H9 (cell line): ENCODE results near the gene SRL. TPM values are rescaled to one million over a fixed set of nuclear protein-coding genes. Genes with fewer than 3 reads are reported as not detected.

Source experiments
- DNase-seq: peaks from one replicate; pipeline ENCODE4 v3.0.0-alpha.2; 2017
- H2AFZ ChIP-seq: one replicate; pipeline ENCODE4 v1.6.1; 2013; ENCODE audit warnings: mild to moderate bottlenecking, low read length, control low read depth, moderate library complexity
- H2AK5ac ChIP-seq: 2 replicates; pipeline ENCODE4 v1.6.1; 2013; ENCODE audit warnings: low read length, control low read depth, mixed read lengths; ENCODE audit not compliant: insufficient read length
- H2BK120ac ChIP-seq: one replicate; pipeline ENCODE4 v1.6.1; 2013; ENCODE audit warnings: low read depth, mild to moderate bottlenecking, low read length, control low read depth, inconsistent platforms; ENCODE audit not compliant: poor library complexity, severe bottlenecking
- H2BK12ac ChIP-seq: 2 replicates; pipeline ENCODE4 v1.6.1; 2013; ENCODE audit warnings: low read length, control low read depth, mixed read lengths, low read depth; ENCODE audit not compliant: insufficient read length
- H2BK15ac ChIP-seq: 2 replicates; pipeline ENCODE4 v1.6.1; 2013; ENCODE audit warnings: low read depth, low read length, control low read depth
- H2BK20ac ChIP-seq: one replicate; pipeline ENCODE4 v1.6.1; 2013; ENCODE audit warnings: low read depth, mild to moderate bottlenecking, low read length, control low read depth, inconsistent platforms; ENCODE audit not compliant: poor library complexity, severe bottlenecking
- H2BK5ac ChIP-seq: 2 replicates; pipeline ENCODE4 v1.6.1; 2013; ENCODE audit warnings: low read length, control low read depth, mixed read lengths; ENCODE audit not compliant: insufficient read length
- H3K14ac ChIP-seq: 2 replicates; pipeline ENCODE4 v1.6.1; 2013; ENCODE audit warnings: low read length, control low read depth; ENCODE audit not compliant: insufficient read depth
- H3K18ac ChIP-seq: 2 replicates; pipeline ENCODE4 v1.6.1; 2013; ENCODE audit warnings: low read depth, mild to moderate bottlenecking, mixed read lengths, low read length, control low read depth; ENCODE audit not compliant: insufficient read length
- H3K23ac ChIP-seq: 2 replicates; pipeline ENCODE4 v1.6.1; 2013; ENCODE audit warnings: low read length, control low read depth, mixed read lengths, low read depth; ENCODE audit not compliant: insufficient read length
- H3K23me2 ChIP-seq: 2 replicates; pipeline ENCODE4 v1.6.1; 2013; ENCODE audit warnings: low read depth, mild to moderate bottlenecking, mixed read lengths, low read length, control low read depth; ENCODE audit not compliant: insufficient read length, poor library complexity, severe bottlenecking
- H3K27ac ChIP-seq: 2 replicates; pipeline ENCODE4 v1.5.1; 2013; ENCODE audit warnings: low read length, control low read depth, mixed read lengths, low read depth; ENCODE audit not compliant: insufficient read length
- H3K27me3 ChIP-seq: 2 replicates; pipeline ENCODE4 v1.6.1; 2013; ENCODE audit warnings: low read length, control low read depth, inconsistent platforms; ENCODE audit not compliant: insufficient read depth
- H3K4ac ChIP-seq: 2 replicates; pipeline ENCODE4 v1.6.1; 2013; ENCODE audit warnings: low read depth, mild to moderate bottlenecking, control low read depth, inconsistent platforms, low read length, moderate library complexity
- H3K4me1 ChIP-seq: 2 replicates; pipeline ENCODE4 v1.6.1; 2013; ENCODE audit warnings: low read length, control low read depth, inconsistent platforms; ENCODE audit not compliant: insufficient read depth
- H3K4me2 ChIP-seq: 2 replicates; pipeline ENCODE4 v1.6.1; 2013; ENCODE audit warnings: low read length, control low read depth, mixed read lengths; ENCODE audit not compliant: insufficient read length, insufficient read depth
- H3K56ac ChIP-seq: 2 replicates; pipeline ENCODE4 v1.6.1; 2013; ENCODE audit warnings: low read depth, mild to moderate bottlenecking, mixed read lengths, low read length, control low read depth; ENCODE audit not compliant: insufficient read length
- H3K79me1 ChIP-seq: 2 replicates; pipeline ENCODE4 v1.6.1; 2013; ENCODE audit warnings: low read depth, mild to moderate bottlenecking, moderate library complexity, low read length, control low read depth, inconsistent platforms; ENCODE audit not compliant: insufficient read depth, poor library complexity, severe bottlenecking
- H3K79me2 ChIP-seq: 2 replicates; pipeline ENCODE4 v1.6.1; 2013; ENCODE audit warnings: low read length, control low read depth, inconsistent platforms; ENCODE audit not compliant: insufficient read depth
- H3K9ac ChIP-seq: 2 replicates; pipeline ENCODE4 v1.6.1; 2013; ENCODE audit warnings: low read length, control low read depth, mixed read lengths; ENCODE audit not compliant: insufficient read length; ENCODE audit errors: extremely low read depth
- H3K9me3 ChIP-seq: one replicate; pipeline ENCODE4 v1.6.1; 2013; ENCODE audit warnings: low read depth, low read length, inconsistent platforms; ENCODE audit not compliant: control insufficient read depth
- H3T11ph ChIP-seq: one replicate; pipeline ENCODE4 v1.6.1; 2013; ENCODE audit warnings: mild to moderate bottlenecking, low read length, control low read depth, inconsistent platforms
- H4K20me1 ChIP-seq: one replicate; pipeline ENCODE4 v1.6.1; 2013; ENCODE audit not compliant: control insufficient read depth, insufficient read length, insufficient read depth
- H4K5ac ChIP-seq: 2 replicates; pipeline ENCODE4 v1.6.1; 2013; ENCODE audit warnings: low read depth, mild to moderate bottlenecking, mixed read lengths, low read length, control low read depth; ENCODE audit not compliant: insufficient read length
- H4K8ac ChIP-seq: replicated peaks from 2 replicates; pipeline ENCODE4 v1.6.1; 2013; ENCODE audit warnings: low read length, control low read depth, mixed read lengths, low read depth; ENCODE audit not compliant: insufficient read length
- H4K91ac ChIP-seq: 2 replicates; pipeline ENCODE4 v1.6.1; 2013; ENCODE audit warnings: low read depth, mild to moderate bottlenecking, moderate library complexity, mixed read lengths, low read length, control low read depth; ENCODE audit not compliant: insufficient read length
- H3K27ac Mint-ChIP-seq, 3 experiments: 2 replicates in 2 of 3; 3 replicates in 1 of 3; pipeline ENCODE4 v1.8.0; 2020 to 2021; ENCODE audit warnings: mixed read lengths in 3 of 3, mild to moderate bottlenecking in 1 of 3, moderate library complexity in 1 of 3
- H3K27me3 Mint-ChIP-seq: 2 replicates; pipeline ENCODE4 v1.8.0; 2021; ENCODE audit warnings: low read depth, mild to moderate bottlenecking, moderate library complexity, mixed read lengths
- H3K36me3 Mint-ChIP-seq, 3 experiments: 2 replicates in 2 of 3; 3 replicates in 1 of 3; pipeline ENCODE4 v1.8.0; 2020 to 2021; ENCODE audit warnings: low read depth in 3 of 3, mixed read lengths in 3 of 3; ENCODE audit not compliant: insufficient read depth in 1 of 3
- H3K4me1 Mint-ChIP-seq, 2 experiments: 2 replicates each; pipeline ENCODE4 v1.8.0; 2020; ENCODE audit warnings: mixed read lengths in 2 of 2
- H3K4me3 Mint-ChIP-seq, 2 experiments: 2 replicates in 1 of 2; 3 replicates in 1 of 2; pipeline ENCODE4 v1.8.0; 2020 to 2021; ENCODE audit warnings: mild to moderate bottlenecking in 2 of 2, mixed read lengths in 2 of 2, moderate library complexity in 1 of 2
- H3K9me3 Mint-ChIP-seq, 2 experiments: 2 replicates in 1 of 2; 3 replicates in 1 of 2; pipeline ENCODE4 v1.8.0; 2020; ENCODE audit warnings: mild to moderate bottlenecking in 2 of 2, mixed read lengths in 2 of 2, moderate library complexity in 1 of 2
- CTCF ChIP-seq: fragments of 200-600 bp; sonication (generic); conservative IDR thresholded peaks from 3 replicates; pipeline ENCODE4 v1.8.0; 2021; ENCODE audit warnings: antibody characterized with exemption, mild to moderate bottlenecking
- WGBS: extraction: QIAGEN DNeasy Blood & Tissue Kit; methylation state at CpG from one replicate; pipeline ENCODE4 v1.1.7; 2013; ENCODE audit warnings: missing lambda C conversion rate, low lambda C conversion rate, mixed read lengths; ENCODE audit not compliant: insufficient read length; ENCODE audit errors: extremely low coverage; 5-methylcytosine and 5-hydroxymethylcytosine counted together
- total RNA-seq: library from RNA; stranded (reverse); gene quantifications from 2 replicates; pipeline ENCODE4 v1.2.1, GENCODE V29; 2021

Gene SRL
- total RNA-seq, 1 experiment from 2014 or later, result not detected

GRCh38 chr16:4239020-4239419, 2.9 kb downstream of the SRL start:
- Histone ChIP-seq H3K79me1 (no peaks in the 10 kb centered on the region), H3K4me2 (no peak overlapping the region), H3K14ac (no peak overlapping the region), H3K27ac (no peak overlapping the region), H2BK5ac (no peak overlapping the region), H3K18ac (no peak overlapping the region), H2BK12ac (no peak overlapping the region), H3K23me2 (no peaks in the 10 kb centered on the region), H3K79me2 (no peaks in the 10 kb centered on the region), H3K4me1 (no peaks in the 10 kb centered on the region), H2BK15ac (no peak overlapping the region), H3K4ac (no peak overlapping the region), H2BK120ac (no peak overlapping the region), H4K91ac (no peak overlapping the region), H2BK20ac (no peak overlapping the region), H4K8ac (no peak overlapping the region), H3K9me3 (no peaks in the 10 kb centered on the region), H3K23ac (no peak overlapping the region), H2AFZ (no peak overlapping the region), H4K20me1 (no peaks in the 10 kb centered on the region), H3T11ph (no peak overlapping the region), H3K56ac (no peak overlapping the region), H4K5ac (no peak overlapping the region), H2AK5ac (no peak overlapping the region), H3K9ac (no peak overlapping the region), H3K27me3 (no peaks in the 10 kb centered on the region)
- Mint-ChIP-seq H3K4me3 (no peak overlapping the region), H3K4me1 (peaks cover 15 to 20% of the 10 kb centered on the region in 2 experiments), H3K9me3 (peaks cover 6 to 7% of the 10 kb centered on the region in 2 experiments; a peak in 4 of 5 replicates), H3K27me3 (peaks cover 7% of the 10 kb centered on the region), H3K27ac (no peak overlapping the region), H3K36me3 (peaks cover 3 to 7% (median 7%) of the 10 kb centered on the region in 3 experiments; a peak in 6 of 7 replicates)
- TF ChIP-seq CTCF, result no peak
- no CpG with 5 or more reads among the region's 5 CpGs for WGBS
- no peak for DNase-seq
